Activated CD4-positive, CD25-positive, alpha-beta regulatory T cell treated with anti-CD3 and anti-CD28 coated beads, Interleukin-2, amount 50 U/mL, for 72 hours (primary cell): ENCODE results near the gene DEPDC1B.
"Not testable (repeated sequence)": the region's sequence is repeated elsewhere in the genome, so short reads cannot be mapped to it uniquely, and the experiment has no call there.

Experiments
- DNase-seq: peaks from one replicate; pipeline ENCODE4 v3.0.0; 2021

Gene DEPDC1B

GRCh38 chr5:60690326-60690725, 9.6 kb downstream of the DEPDC1B start:
- no peak for DNase-seq

GRCh38 chr5:60688980-60689379, 11.0 kb downstream of the DEPDC1B start:
- no peak for DNase-seq

DNA sequence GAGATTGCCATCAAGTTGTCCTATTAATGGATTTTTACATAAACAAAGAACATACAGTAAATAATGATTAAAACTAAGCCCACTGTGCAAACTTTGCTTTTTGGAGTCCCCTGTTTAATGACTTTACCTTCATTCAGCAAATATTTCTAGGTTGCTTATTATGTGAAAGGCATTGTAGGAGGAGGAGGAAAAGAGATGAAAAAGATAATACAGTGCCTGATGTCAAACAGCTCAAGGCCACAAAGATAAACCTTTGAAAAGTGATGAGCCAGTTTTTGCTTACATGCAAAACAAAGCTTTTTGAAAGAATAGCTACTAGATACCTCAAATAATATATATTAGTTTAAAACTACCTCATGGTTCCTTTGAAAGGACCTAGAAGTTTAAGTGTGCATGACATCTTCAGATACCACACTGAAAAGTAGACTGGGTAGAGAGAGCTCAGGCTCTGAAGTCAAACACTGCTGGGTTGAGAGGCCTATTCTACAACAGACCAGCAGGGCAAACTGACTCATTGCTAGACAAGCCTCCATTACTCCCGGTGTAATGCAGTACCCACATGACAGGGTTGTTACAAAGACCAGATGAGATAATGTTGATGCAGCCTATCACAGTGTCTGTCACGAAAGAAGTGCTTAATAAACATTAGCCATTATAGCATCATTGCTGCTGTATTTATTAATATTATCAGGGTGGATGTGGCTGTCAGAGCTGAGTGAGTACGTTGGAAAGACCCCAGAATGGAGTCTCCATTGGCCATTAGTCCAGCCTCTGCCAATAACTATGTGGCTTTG, 11.8 kb downstream of the DEPDC1B start:
- no peak for DNase-seq

DNA sequence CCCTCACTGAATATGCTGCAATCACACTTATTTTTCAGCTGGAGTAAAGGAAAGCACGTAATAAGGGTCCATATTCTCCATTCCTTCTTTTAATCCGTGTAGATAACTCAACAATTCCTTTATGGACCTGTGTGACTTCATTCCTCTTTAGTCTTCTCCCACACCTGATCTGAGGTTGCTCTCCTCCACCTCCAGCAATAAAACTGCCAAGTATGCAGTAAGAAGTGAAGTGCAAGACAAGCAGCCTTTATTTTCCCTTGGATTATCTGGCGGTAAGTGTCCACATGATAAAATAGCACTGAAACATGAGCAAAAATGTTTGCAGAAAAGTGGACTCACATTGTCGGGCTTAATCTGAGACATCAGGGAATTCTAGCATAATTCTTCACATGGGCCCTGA, 13.8 kb downstream of the DEPDC1B start:
- DNase-seq = no peak

GRCh38 chr5:60685700-60686099, 14.3 kb downstream of the DEPDC1B start:
- no peak for DNase-seq

- no peak for DNase-seq
Measured at GRCh38 chr5:60685028-60685427, 14.9 kb downstream of the DEPDC1B start.

DNA sequence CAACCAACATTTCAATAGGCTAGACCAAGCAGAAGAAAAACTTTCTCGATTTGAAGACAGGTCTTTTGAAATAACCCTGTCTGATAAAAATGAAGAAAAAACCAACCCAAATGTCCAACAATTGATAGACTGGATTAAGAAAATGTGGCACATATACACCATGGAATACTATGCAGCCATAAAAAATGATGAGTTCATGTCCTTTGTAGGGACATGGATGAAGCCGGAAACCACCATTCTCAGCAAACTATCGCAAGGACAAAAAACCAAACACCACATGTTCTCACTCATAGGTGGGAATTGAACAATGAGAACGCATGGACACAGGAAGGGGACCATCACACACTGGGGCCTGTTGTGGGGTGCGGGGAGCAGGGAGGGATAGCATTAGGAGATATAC, 18.0 kb downstream of the DEPDC1B start:
- DNase-seq = not testable (repeated sequence)

DNA sequence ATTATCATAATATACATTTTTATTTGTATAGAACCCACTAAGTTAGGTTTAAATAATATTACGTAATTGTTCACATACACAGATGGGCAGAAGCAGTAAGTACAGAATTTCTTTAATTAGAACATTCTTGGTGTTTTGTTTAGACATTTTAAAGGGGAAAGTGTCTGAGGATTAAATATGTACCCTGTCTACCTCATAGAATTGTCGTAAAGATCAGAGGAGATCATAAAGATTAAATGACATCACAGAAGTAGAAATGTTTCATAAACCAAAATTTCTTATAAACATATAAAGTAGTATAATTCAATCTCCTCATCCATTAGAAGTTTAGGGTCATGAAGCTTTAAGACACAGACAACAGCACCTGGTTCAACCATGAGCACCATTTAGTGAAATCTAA, 20.1 kb downstream of the DEPDC1B start:
- no peak for DNase-seq

DNA sequence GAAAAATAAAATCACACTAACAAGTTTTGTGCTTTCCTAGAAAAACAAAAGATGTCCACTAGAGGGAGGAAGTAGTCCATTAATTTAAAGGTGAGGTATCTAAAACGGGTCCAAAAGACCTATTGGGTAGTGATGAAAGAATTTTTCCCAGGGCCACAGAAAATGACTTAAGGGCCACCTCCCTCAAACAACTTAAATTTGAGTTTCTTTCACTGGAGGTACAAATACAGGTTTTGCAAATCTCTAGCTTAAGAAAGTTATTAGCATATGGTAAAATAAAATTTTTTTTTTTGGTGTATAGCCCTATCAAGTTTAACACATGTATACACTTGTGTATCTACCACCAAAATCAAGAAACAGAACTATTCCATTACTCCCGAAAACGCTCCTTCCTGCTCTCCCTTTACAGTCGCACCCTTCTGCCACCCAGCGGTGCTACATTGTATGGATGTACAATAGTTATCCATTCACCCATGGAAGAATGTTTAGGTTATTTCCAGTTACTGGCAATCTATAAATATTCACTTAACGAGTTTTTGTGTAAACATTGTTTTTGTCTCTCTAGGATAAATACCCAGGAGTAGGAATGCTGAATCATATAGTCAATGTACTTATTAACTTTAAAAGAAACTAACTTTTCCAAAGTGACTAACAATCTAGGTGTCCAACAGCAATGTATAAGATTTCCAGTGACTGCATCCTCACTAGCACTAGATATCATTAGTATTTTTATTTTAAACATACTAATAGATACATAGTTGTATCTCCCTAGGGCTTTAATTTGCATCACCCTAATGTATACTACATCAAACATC, 21.9 kb downstream of the DEPDC1B start:
- no peak for DNase-seq

DNA sequence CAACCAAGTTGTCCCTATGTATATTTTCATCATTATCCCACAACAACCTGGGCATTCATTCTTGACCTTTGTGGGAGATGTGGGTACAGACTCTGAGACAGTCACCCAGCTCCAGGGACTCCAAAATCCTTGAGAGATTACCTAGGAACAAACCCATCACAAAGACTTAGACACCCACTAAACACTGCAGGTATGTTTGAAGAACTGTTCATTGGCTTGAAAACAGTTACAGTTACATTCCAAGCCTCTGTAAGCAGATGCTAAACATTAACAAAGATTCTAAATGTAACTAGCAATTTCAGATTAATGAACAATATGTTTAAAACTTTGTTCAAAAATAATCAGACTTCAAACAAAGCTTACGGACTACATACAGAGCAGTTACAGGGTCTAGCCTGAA, 24.7 kb downstream of the DEPDC1B start:
- DNase-seq = no peak

GRCh38 chr5:60674251-60675069, 25.5 kb downstream of the DEPDC1B start:
- no peak for DNase-seq

GRCh38 chr5:60673334-60673733, 26.6 kb downstream of the DEPDC1B start:
- DNase-seq = no peak

GRCh38 chr5:60672693-60673264, 27.2 kb downstream of the DEPDC1B start:
- no peak for DNase-seq

DNA sequence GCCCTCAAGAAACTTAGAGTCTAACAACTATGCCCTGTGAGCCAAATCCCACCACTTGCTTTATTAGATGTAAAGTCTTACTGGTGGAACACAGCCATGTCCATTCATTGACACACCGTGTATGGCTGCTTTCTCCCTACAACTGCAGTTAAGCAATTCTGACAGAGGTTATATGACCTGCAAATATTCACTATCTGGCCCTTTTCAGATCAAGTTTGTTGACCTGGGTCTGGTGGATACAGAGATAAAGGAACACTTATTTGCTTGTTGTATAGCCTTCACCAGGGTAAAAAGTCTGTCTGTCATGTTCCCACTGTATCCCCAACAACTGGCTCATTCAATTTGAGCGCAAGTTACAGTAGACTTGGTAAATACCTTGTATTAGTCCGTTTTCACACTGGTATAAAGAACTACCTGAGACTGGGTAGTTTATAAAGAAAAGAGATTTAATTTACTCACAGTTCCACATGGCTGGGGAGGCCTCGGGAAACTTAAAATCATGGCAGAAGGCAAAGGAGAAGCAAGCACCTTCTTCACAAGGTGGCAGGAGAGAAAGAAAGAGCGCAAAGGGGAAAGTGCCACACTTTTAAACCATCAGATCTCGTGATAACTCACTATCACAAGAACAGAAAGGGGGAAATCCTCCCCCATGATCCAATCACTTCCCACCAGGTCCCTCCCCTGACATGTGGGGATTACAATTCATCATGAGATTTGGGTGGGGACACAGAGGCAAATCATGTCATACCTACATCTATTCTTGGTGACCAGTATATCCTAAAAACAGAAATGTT, 27.9 kb downstream of the DEPDC1B start:
- DNase-seq = no peak

- DNase-seq = no peak
Measured at GRCh38 chr5:60670749-60671148, 29.2 kb downstream of the DEPDC1B start.

GRCh38 chr5:60668686-60669304, 31.2 kb downstream of the DEPDC1B start:
- DNase-seq = no peak

DNA sequence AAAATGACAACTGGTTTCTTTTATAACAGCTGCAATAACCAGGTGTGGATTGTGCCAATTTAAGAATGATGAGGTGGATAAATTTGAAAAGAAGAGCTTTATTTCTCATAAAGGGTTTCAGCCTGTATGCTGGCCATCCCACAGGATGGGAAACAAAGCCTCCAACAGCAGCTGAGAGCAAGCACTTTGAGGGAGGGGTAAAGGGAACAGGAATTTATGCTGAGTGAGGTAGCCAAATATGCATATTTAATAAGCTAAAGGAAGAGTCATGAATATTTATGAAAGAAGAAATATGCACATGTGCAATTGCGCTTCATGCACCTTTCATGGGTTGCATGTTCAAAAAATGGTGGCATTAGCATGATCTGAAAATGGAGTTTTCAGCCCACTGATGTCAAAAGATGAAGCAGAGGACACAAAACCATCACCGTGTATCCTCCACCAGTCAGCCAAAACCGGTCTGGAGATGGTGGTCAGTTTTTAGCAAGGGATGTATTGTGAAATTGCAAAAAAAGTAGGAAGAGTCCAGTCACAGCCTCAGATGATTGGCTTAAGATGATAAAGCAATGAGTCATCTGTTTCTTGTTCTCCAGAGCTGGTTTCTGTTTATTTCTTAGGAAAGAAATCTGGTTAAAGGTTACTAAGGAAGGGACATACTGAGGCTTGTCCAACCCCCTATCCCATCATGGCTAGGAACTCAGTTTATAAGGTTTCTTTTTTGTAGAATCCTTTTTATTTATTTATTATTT, 47.9 kb downstream of the DEPDC1B start:
- DNase-seq = no peak

DNA sequence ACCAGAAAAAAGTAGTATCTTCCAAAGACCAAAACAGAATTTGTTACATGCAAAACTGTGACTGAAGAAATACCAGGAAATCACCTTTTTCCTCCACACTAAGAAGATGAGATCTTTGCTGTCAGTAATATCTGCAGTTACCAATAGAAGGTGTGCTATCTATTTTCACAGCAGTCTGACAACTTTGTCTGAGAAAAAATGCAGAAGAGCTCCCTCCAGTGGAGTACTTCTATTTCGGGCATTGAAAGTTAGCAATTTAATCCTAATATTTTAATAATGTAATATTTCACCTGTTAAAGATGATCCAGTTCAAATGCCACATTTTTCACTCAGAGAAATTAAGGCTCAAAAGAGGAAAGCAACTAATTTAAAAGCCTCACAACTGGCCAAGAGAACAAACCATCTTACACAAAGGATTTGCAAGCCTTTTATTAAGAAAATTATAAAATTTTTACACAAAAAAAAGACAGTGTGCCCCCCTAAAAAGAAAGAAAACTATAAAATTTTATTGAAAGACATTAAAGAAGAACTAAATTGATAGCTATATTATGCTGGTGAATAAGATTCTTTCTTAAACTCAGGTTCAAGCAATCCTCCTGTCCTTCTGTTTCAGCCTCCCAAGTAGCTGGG, 50.6 kb downstream of the DEPDC1B start:
- no peak for DNase-seq

- no peak for DNase-seq
Measured at GRCh38 chr5:60648175-60648574, 51.8 kb downstream of the DEPDC1B start.

DNA sequence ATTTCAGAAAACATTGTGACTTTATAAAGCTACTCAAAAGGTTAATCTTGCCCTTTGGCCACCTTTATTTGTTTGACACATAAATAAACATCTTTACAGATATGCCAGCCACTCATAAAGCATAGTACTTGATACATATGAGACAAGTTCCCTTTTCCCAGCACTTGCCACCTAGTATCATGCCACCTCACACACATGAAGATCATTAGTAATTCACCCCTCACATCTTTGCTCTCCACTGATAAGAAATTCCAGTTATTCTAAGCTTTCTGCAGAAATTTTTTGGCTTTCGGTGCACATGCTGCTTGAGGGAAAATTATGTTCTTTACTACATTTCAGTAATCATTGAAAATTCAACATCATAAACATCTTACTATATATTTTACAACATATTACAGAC, 59.1 kb downstream of the DEPDC1B start:
- no peak for DNase-seq
